Hematopoietic multipotent progenitor cell treated with erythropoietin and hydrocortisone succinate and interleukin-3 and kit ligand, for 6 days (in vitro differentiated cells): Measurements from ENCODE around the gene HSPA1B.
"Not testable (repeated sequence)": the region's sequence is repeated elsewhere in the genome, so short reads cannot be mapped to it uniquely, and the experiment has no call there.

Experiments used
- DNase-seq: peaks from one replicate; pipeline ENCODE4 v3.0.0-alpha.2; 2015

The HSPA1B gene

DNA sequence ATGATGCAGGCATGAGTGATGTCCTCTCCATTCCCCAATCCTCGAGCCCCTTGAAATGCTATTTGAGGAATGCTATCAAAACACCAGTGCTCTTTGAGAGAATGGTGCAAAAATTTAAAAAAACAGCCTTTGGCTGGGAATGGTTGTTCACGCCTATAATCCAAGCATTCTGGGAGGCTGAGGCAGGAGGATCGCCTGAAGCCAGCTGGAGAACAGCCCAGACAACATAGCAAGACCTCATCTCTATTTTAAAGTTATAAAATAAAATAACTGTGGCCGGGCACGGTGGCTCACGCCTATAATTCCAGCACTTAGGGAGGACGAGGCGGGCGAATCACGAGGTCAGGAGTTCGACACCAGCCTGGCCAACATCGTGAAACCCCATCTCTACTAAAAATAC is 27.8 kb upstream of the HSPA1B start:
- no peak for DNase-seq

GRCh38 chr6:31801031-31801927 is 26.3 kb upstream of the HSPA1B start:
- DNase-seq = not testable (repeated sequence)

- DNase-seq = peak; percentile 22
Observed at GRCh38 chr6:31805939-31806469, 21.5 kb upstream of the HSPA1B start.

DNA sequence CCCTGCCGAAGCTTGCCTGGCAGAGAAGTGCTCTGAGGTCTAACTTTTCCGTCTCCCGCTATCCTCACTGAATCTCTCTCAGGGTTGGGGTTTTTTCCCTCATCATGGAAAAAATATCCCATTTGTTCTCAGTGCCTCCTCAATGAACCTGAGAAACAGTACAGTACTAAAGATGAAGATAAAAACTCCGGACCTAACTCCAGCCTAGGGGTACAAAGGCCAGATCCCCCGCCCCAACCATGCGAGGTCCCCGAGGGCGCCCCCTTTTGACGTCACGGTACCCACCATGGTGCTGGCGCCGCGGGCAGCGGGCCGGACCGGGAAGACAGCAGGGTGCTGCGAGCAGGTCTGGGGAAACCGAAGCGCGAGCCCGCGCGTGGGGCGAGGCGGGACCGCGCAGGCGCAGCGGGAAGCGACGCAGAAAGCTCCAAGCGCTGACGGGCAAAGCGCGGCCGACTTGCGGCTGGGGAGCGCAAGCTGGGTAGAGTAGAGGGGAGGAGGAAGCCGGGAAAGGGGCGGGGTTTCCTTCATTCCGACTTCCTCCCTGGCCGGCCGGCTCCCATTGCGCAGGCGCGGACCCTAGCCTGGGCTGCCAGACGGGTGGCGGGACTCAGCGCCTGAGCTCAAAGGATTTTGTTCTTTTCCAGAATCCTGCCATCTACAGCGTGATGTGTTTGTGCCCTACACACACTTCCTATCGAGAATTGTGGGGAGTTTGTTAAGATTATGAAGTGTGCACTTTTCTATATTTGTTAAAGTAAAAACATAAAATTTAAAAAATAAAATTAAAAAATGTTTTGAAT is 20.9 kb upstream of the HSPA1B start, which contains the start of gene LSM2:
TSS of gene LSM2 (minus strand) at position 497 of the 803 bp plus-strand sequence. CDS start at position 288, 209 bp downstream.
- peak; percentile 99 for DNase-seq

DNA sequence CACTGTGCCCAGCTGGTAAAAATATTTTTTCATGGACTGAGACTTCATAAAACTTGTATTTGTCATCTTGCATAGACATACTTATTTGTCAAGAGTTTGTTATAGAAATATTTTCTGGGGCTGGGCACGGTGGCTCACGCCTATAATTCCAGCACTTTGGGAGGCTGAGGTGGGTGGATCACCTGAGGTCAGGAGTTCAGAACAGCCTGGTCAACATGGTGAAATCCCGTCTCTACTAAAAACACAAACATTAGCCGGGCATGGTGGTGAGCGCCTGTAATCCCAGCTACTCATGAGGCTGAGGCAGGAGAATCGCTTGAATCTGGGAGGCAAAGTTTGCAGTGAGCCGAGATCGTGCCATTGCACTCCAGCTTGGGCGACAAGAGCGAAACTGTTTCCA is 18.9 kb upstream of the HSPA1B start:
- DNase-seq = not testable (repeated sequence)

- no peak for DNase-seq
Observed at GRCh38 chr6:31811645-31812044, 15.9 kb upstream of the HSPA1B start.

GRCh38 chr6:31813465-31813849 is 14.1 kb upstream of the HSPA1B start:
- no peak for DNase-seq

GRCh38 chr6:31814677-31815024 is 12.9 kb upstream of the HSPA1B start:
- peak; percentile 94 for DNase-seq

DNA sequence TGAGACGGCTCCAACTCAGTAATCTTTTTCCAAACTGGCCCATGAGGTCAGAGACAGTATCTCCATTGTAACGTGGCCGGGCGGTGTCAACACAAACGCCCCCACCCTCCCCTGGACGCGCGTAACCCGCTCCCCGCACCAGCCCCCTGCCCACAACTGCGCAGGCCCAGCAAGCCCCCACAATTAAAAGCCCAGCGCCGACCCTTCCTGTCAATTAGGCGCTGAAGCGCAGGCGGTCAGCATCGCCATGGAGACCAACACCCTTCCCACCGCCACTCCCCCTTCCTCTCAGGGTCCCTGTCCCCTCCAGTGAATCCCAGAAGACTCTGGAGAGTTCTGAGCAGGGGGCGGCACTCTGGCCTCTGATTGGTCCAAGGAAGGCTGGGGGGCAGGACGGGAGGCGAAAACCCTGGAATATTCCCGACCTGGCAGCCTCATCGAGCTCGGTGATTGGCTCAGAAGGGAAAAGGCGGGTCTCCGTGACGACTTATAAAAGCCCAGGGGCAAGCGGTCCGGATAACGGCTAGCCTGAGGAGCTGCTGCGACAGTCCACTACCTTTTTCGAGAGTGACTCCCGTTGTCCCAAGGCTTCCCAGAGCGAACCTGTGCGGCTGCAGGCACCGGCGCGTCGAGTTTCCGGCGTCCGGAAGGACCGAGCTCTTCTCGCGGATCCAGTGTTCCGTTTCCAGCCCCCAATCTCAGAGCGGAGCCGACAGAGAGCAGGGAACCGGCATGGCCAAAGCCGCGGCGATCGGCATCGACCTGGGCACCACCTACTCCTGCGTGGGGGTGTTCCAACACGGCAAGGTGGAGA is 12.3 kb upstream of the HSPA1B start, which contains the start of the genes HSPA1A and HSPA1L:
TSS of gene HSPA1A (plus strand) at position 519 of the 814 bp plus-strand sequence. CDS start at position 733, 214 bp downstream.
TSS of gene HSPA1L (minus strand) at position 259 of the 814 bp plus-strand sequence. CDS start 3,311 bp downstream, outside the sequence.
- peak; percentile 93 for DNase-seq

- peak; percentile 65 for DNase-seq
Observed at GRCh38 chr6:31817133-31817928, 10.2 kb upstream of the HSPA1B start.

- DNase-seq = not testable (repeated sequence)
Observed at GRCh38 chr6:31817929-31818511, 9.5 kb upstream of the HSPA1B start.

DNA sequence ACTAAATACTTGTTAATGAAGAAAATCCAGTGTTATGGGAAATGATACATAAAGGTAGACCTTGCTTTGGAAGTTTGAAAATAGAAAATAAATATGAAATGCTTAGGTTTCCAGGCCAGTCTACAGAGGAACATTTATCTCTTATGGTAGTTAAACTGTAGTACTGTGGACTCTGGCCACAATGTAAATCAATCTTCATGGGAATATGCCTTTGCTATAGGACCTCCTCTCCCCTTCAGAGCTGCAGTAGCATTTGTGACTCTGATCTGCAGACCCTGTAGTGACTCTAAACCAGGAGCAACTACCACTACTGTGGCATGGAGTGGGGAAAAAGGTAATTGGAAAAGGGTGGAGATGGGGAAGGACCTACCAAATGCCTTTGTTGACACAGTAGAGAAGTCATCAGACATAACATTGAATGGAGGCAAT is 7.7 kb upstream of the HSPA1B start:
- DNase-seq = no peak

DNA sequence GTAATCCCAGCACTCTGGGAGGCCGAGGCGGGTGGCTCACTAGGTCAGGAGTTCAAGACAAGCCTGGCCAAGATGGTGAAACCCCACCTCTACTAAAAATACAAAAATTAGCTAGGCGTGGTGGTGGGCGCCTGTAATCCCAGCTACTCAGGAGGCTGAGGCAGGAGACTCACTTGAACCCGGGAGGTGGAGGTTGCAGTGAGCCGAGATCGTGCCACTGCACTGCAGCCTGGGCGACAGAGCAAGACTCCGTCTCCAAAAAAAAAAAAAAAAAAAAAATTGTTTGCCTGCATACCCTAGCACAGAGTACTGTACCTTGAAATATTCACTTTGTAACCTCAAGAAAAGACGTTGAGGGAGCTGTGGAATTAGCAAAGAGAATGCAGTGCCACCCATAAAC is 7.1 kb upstream of the HSPA1B start:
- not testable (repeated sequence) for DNase-seq

DNA sequence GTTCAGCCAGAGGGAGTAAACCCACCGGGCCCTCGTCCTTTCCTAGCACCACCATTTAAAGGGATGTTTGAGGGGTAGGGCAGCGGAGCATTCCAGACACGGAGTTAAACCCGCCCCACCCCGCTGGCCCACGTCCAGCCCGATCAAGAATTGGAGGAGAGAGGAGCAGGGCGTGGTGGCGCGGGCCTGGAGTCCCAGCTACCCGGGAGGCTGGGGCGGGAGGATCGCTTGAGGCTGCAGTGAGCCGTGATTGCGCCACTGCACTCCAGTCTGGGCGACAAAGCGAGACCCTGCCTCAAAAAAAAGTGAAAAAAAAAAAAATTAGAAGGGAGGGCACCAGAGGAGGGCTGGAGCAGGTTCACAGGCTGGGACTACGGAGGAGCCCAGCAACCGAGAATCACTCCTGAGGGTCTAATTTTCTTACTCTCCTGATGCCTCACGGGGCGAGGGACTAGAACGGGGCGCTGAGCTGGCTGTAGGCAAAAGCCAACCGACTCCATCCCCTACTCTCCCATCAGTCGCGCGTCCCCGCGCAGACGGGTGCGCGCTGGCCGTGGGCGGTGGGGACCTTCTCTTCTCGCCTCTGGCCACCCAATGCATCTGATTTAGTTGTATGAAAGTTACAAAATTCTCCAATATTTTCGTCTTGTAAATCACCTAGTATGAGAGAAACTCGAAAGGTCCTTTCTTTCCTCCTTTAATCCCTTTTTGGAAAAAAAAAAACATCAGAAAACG is 6.1 kb upstream of the HSPA1B start:
- DNase-seq = peak; percentile 69

GRCh38 chr6:31822036-31822821 is 5.3 kb upstream of the HSPA1B start:
- peak; percentile 95 for DNase-seq

DNA sequence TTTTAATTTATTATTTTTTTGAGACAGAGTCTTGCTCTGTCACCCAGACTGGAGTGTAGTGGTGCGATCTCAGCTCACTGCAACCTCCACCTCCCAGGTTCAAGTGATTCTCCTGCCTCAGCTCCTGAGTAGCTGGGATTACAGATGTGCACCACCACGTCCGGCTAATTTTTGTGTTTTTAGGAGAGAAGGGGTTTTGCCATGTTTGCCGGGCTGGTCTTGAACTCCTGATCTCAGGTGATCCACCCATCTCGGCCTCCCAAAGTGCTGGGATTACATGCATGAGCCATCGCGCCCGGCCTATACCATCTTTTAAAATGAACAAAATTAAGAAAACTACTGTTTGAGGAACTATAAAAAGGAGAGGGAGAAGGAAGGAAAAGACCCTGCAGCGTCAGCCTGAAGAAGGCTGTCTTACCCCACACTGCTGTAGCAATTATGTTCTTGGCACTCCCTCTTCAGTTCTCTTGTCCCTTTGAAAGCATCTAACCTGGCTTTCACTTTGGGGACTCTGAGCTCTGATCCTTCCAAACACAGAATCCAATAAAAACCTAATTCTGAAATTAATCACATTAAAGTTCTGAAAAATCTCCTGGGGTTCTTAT is 3.8 kb upstream of the HSPA1B start:
- peak; percentile 46 for DNase-seq

DNA sequence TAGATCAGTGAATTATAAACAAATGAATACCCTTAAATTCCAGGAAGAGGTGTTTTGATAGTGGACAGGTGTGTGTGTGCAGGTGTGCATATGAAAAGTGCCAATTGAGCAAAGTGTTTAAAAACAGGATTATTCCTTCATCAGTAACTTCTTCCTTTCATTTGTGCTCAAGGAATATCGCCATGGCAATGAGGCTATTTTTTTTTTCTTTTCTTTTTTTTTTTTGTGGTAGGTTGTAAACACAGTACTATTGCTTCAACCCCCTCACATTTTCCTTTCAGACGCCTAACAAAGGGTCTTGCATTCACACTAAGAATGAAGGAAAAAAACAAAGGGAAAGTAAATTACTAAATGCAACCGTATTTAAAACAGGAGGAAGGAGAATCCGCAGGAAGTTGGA is 2.0 kb upstream of the HSPA1B start:
- no peak for DNase-seq

- peak; percentile 91 for DNase-seq
Observed at GRCh38 chr6:31826793-31827285, 699 bp upstream of the HSPA1B start.
